GM12864 (cell line): Measurements from ENCODE around the gene CD8B2.
"Not testable (repeated sequence)": the region's sequence is repeated elsewhere in the genome, so short reads cannot be mapped to it uniquely, and the experiment has no call there.

Experiments used
- DNase-seq: peaks from one replicate; pipeline ENCODE4 v3.0.0-alpha.2; 2011; ENCODE audit warnings: low read depth
- H3K4me3 ChIP-seq: 2 replicates; pipeline ENCODE4 v1.5.1; 2011; ENCODE audit warnings: mild to moderate bottlenecking, low read depth, low read length, control low read depth
- CTCF ChIP-seq: IDR thresholded peaks from 2 replicates; pipeline ENCODE4 v1.5.1; 2011; ENCODE audit warnings: low read depth, mild to moderate bottlenecking, moderate library complexity, low read length, control low read depth, inconsistent platforms; ENCODE audit errors: missing control alignments

CD8B2 gene

GRCh38 chr2:106510791-106511190, 23.6 kb downstream of the CD8B2 start:
- not testable (repeated sequence) for H3K4me3 ChIP-seq, DNase-seq

DNA sequence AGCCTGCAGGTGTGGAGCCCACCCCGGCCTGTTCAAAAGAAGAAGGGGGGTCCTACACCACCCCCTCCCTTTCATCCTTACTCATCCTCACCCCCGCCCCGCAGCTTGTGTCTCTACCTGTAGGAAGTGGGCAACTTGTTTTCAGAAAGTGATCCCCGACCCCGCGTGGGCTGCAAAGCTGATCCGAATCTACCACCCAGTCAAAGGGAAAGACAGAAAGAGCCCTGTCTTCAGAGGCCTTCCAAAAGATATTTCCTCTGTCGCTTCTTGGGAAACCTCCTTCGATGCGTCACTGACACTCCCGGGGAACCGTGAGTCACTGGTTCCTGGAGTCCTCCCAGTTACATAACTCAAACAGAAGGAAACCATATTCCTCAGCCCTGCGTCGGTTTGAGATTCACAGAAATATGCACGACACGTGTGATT, 24.3 kb downstream of the CD8B2 start:
- H3K4me3 ChIP-seq, DNase-seq: not testable (repeated sequence)

DNA sequence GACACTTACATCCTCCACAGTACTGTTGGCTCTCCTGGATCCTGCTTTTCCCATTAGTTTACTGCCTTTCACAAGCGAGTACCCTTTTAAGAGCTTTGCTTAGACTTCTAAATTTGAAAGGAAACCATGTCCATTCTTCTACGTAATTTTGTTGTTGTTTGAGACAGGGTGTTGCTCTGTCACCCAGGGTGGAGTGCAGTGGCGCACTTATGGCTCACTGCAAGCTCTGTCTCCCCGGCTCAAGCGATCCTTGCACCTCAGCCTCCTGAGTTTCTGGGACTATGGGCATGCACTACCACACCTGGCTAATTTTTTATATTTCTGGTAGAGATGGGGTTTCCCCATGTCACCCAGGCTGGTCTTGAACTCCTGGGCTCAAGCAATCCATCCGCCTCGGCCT, 24.8 kb downstream of the CD8B2 start:
- DNase-seq, H3K4me3 ChIP-seq: not testable (repeated sequence)

DNA sequence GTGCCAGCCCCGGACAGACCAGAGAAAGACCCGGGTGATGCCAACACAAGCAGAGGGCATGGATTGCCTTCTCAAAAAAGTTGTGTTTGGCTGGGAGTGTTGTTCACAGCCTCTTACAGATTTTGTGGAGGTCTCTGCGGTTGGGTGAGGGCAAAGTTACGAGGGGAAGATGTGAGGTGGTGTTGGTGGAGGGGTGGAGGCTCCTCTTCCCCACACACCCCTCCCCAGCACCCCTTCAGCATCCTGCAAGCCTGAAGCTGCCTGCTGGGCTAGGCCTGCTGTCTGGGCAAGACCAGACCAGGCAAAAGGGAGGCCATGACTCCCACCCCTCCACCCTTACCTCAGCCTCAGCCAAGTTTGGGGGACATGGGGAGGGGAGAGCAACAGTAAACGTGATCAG, 26.2 kb downstream of the CD8B2 start:
- not testable (repeated sequence) for H3K4me3 ChIP-seq

DNA sequence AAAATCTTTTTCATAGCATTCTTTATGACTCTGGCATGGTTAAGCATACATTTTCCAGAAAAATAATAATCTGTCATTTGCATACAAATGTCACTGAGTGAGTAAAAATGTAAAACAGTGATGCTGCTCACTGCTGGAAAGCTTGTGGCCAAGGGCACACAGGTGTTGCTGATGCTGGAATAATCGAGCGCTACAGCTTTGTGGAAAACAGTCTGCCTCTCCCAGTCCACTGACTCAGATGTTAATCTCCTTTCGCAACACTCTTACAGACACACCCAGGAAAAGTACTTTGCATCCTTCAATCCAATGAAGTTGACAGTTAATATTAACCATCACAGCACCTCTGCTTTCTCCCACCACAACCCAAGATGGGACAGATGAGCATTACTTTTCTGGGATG, 27.7 kb downstream of the CD8B2 start:
- not testable (repeated sequence) for DNase-seq, H3K4me3 ChIP-seq

More for the DNA sequence above, 26.2 kb downstream of the CD8B2 start:
- not testable (repeated sequence) for DNase-seq

DNA sequence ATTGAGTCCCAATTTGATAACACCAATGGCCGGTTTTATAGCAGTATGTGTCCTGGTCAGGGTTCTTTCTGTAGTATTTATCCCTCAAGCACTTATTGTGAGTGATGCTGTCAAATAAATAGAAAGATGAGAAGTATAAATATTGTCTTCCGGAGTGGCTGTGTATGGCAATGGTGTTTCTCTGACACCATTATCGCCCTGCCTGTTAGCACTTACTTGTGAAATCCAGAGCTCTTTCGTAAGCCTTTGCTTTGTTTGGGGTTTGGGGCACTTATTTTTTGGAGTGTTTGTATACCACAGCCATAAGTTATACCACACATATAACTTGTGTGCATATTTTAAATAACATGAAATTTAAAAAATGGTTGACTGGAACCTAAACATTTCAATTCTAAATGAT, 29.3 kb downstream of the CD8B2 start:
- no peak for TF ChIP-seq CTCF
- DNase-seq = no peak
- H3K4me3 ChIP-seq = no peak overlapping the region

DNA sequence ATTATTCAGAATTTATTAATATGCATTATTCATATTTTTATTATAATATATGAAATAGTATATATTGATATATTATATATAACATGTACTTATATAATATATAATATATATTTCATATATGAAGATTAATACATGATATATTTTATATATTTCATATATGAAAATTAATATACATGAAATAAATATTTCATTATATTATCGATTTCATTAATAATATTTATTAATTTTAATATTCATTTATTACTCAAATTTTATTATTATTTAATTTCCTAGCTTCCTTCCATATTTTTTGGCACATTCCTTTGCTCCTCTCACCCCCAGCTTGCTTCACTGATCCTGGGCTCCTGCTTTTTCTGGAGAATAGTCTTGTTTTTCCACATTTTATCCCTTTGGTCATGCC, 29.7 kb downstream of the CD8B2 start:
- no peak overlapping the region for H3K4me3 ChIP-seq
- no peak for DNase-seq
- TF ChIP-seq CTCF = no peak

GRCh38 chr2:106517329-106517728, 30.2 kb downstream of the CD8B2 start:
- DNase-seq = no peak
- TF ChIP-seq CTCF = no peak
- H3K4me3 ChIP-seq = no peak overlapping the region

- H3K4me3 ChIP-seq = no peak overlapping the region
- no peak for DNase-seq
- no peak for TF ChIP-seq CTCF
Observed at GRCh38 chr2:106519767-106520166, 32.6 kb downstream of the CD8B2 start.

- no peak overlapping the region for H3K4me3 ChIP-seq
- no peak for TF ChIP-seq CTCF
- no peak for DNase-seq
Observed at GRCh38 chr2:106521016-106521415, 33.9 kb downstream of the CD8B2 start.
